ENCODE results near the gene NOTO. TPM values are rescaled to one million over a fixed set of nuclear protein-coding genes. Genes with fewer than 3 reads are reported as not detected.

The NOTO gene
- total RNA-seq, 1 donor from 2014 or later: not detected

- DNase-seq (ENCODE audit: low spot score): no peak
Measured at GRCh38 chr2:73197579-73197978, 4.8 kb upstream of the NOTO start.

- peak; percentile 51 for DNase-seq (ENCODE audit: low spot score)
Measured at GRCh38 chr2:73200281-73200680, 2.1 kb upstream of the NOTO start.

GRCh38 chr2:73203055-73203681, 794 bp downstream of the NOTO start:
- DNase-seq (ENCODE audit: low spot score): peak; percentile 62

GRCh38 chr2:73205611-73206010, 3.2 kb downstream of the NOTO start:
- no peak for DNase-seq (ENCODE audit: low spot score)

- no peak for DNase-seq (ENCODE audit: low spot score)
Measured at GRCh38 chr2:73208258-73208657, 5.9 kb downstream of the NOTO start.

GRCh38 chr2:73210019-73210418, 7.6 kb downstream of the NOTO start:
- no peak for DNase-seq (ENCODE audit: low spot score)

- no peak for DNase-seq (ENCODE audit: low spot score)
Measured at GRCh38 chr2:73210696-73211095, 8.3 kb downstream of the NOTO start.

- DNase-seq (ENCODE audit: low spot score): no peak
Measured at GRCh38 chr2:73212098-73212447, 9.7 kb downstream of the NOTO start.

GRCh38 chr2:73212448-73213176, 10.2 kb downstream of the NOTO start:
- DNase-seq (ENCODE audit: low spot score): no peak

GRCh38 chr2:73214120-73215035, 12.0 kb downstream of the NOTO start, which contains the start of gene SMYD5:
Gene SMYD5, plus strand, starts transcription at chr2:73214245. Its CDS starts 22 bp downstream, at chr2:73214267.
- DNase-seq (ENCODE audit: low spot score): peak; percentile 96

- DNase-seq (ENCODE audit: low spot score): no peak
Measured at GRCh38 chr2:73215254-73215653, 12.9 kb downstream of the NOTO start.

GRCh38 chr2:73217160-73217559, 14.8 kb downstream of the NOTO start:
- no peak for DNase-seq (ENCODE audit: low spot score)

- no peak for DNase-seq (ENCODE audit: low spot score)
Measured at GRCh38 chr2:73217826-73218225, 15.5 kb downstream of the NOTO start.

- no peak for DNase-seq (ENCODE audit: low spot score)
Measured at GRCh38 chr2:73218298-73218697, 15.9 kb downstream of the NOTO start.

GRCh38 chr2:73223821-73224220, 21.4 kb downstream of the NOTO start:
- DNase-seq (ENCODE audit: low spot score): no peak

GRCh38 chr2:73225513-73226360, 23.4 kb downstream of the NOTO start:
- DNase-seq (ENCODE audit: low spot score): no peak

- no peak for DNase-seq (ENCODE audit: low spot score)
Measured at GRCh38 chr2:73227086-73227485, 24.7 kb downstream of the NOTO start.

- no peak for DNase-seq (ENCODE audit: low spot score)
Measured at GRCh38 chr2:73228631-73229030, 26.3 kb downstream of the NOTO start.

- DNase-seq (ENCODE audit: low spot score): no peak
Measured at GRCh38 chr2:73232403-73233153, 30.2 kb downstream of the NOTO start.
